Thoracic aorta endothelial cell (primary cell): ENCODE measurements around the gene CTSZ. TPM values are rescaled to one million over a fixed set of nuclear protein-coding genes. Genes with fewer than 3 reads are reported as not detected.

Experiments used
- total RNA-seq: library from RNA; depleted of rRNA; stranded (reverse); fragments of >200 nt; gene quantifications from 2 replicates; pipeline ENCODE4 v1.2.3, GENCODE V29; 2012

Gene CTSZ
- total RNA-seq, result 136 and 143 TPM in 2 replicates

GRCh38 chr20:59006864-59007664, at the start of gene CTSZ:
CTSZ (minus strand) TSS chr20:59007254; CDS start chr20:59007128, 126 bp downstream.

GRCh38 chr20:59042151-59042795, 35.2 kb upstream of the CTSZ start, which contains the start of gene PRELID3B:
PRELID3B (minus strand) TSS chr20:59042786; CDS start chr20:59042730, 56 bp downstream.

GRCh38 chr20:59032023-59032712, 25.1 kb upstream of the CTSZ start, which contains the start of gene ATP5F1E:
ATP5F1E (minus strand) TSS chr20:59032335; CDS start chr20:59032251, 84 bp downstream.

GRCh38 chr20:59019217-59019616, 12.2 kb upstream of the CTSZ start, which contains the start of gene TUBB1:
TUBB1 (plus strand) TSS chr20:59019429; CDS start chr20:59019523, 94 bp downstream.

GRCh38 chr20:58980711-58981627, 26.1 kb downstream of the CTSZ start, which contains the start of gene NELFCD:
NELFCD (plus strand) TSS chr20:58981256; CDS start chr20:58981310, 54 bp downstream.

Other genes starting within 250 kb of the CTSZ start
- gene GNAS-AS1, start 156.4 kb downstream of the CTSZ start, total RNA-seq, result 0.57 and 0.66 TPM in 2 replicates
- 454 and 494 TPM in 2 replicates for gene GNAS, start 154.5 kb downstream of the CTSZ start, total RNA-seq
- gene NELFCD, start 26.0 kb downstream of the CTSZ start, total RNA-seq, result 63.0 and 69.4 TPM in 2 replicates
- not detected in 2 replicates for gene TUBB1, start 12.2 kb upstream of the CTSZ start, total RNA-seq
- gene ATP5F1E, start 25.1 kb upstream of the CTSZ start, total RNA-seq, result 20.2 and 32.3 TPM in 2 replicates
- 78.5 and 86.7 TPM in 2 replicates for gene PRELID3B, start 35.5 kb upstream of the CTSZ start, total RNA-seq
- gene ZNF831, start 156.6 kb upstream of the CTSZ start, total RNA-seq, result not detected in 2 replicates